Measurements from ENCODE around the gene LENG8.
A peak's percentile ranks its signal among the peaks of the same experiment; 100 is the strongest.
"Not testable (repeated sequence)": the region's sequence is repeated elsewhere in the genome, so short reads cannot be mapped to it uniquely, and the experiment has no call there.

LENG8 gene

DNA sequence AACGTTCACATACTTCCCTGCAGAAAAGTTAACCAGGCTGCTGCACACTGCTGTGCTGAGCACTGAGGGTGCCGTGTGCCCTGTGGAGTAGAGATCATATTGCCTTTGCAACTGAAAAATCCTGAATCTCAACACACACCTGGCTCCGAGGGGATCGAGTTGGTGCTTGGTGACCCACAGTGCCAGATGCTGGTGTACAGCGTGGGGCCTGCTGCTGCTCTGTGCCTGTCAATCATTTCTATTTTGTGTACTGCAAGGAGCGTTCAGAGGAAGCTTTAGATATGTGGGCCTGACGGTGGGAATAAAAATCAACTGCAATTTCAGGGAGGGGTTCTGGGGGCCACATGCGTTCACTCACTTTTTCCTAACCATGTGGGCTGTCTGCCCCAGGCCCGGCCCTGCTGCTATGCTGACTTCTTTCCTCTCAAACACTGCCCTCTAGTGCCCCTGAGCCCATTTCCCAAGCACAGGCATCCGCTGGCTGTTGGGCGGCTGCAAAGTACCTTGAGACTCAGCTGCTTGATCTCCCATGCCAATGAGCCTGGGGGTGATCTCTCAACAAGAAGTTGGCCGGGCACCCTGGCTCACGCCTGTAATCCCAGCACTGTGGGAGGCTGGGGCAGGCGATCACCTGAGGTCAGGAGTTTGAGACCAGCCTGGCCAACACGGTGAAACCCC lies 9.7 kb upstream of the LENG8 start:
- no peak for DNase-seq (ENCODE audit: low read depth in 2 of 3, low spot score in 1 of 3)

DNA sequence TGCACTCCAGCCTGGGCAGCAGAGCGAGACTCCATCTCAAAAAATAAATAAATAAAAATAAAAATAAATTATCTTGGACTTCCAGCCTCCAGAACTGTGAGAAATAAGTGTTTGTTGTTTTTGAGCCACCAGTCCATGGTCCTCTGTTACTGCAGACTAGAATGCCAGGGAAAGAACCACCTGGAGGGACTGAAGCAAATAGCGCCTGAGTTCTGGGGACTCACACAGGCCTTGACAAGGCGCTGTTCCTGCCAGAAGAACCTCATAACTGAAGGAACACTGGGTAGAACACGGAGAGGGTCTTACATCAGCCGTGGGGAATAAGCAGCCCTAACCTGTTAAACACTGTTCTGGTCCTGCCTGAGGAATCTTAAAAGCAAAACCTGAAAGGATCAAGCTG lies 8.4 kb upstream of the LENG8 start:
- DNase-seq (ENCODE audit: low read depth in 2 of 3, low spot score in 1 of 3): no peak

DNA sequence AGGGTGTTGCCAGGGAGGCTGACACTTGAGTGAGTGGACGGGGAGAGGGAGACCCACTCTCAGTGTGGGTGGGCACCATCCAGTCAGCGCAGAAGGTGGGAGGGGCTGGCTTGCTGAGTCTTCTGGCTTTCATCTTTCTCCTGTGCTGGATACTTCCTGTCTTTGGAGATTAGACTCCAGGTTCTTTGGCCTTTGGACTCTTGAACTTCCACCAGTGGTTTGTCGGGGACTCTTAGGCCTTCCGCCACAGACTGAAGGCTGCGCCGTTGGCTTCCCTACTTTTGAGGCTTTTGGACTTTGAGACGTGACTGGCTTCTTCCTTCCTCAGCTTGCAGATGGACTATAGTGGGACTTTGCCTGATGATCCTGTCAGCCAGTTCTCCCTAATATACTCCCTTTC lies 4.3 kb upstream of the LENG8 start:
- DNase-seq (ENCODE audit: low read depth in 2 of 3, low spot score in 1 of 3): no peak

DNA sequence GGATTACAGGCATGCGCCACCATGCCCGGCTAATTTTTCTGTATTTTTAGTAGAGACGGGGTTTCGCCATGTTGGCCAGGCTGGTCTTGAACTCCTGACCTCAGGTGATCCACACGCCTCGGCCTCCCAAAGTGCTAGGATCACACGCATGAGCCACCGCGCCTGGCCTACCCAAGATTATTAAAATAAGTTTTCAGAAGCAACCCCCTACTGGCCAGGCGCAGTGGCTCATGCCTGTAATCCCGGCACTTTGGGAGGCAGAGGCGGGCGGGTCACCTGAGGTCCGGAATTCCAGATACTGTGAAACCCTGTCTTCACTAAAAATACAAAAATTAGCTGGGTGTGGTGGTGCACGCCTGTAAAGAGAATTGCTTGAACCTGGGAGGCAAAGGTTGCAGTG lies 2.6 kb upstream of the LENG8 start:
- DNase-seq (ENCODE audit: low read depth in 2 of 3, low spot score in 1 of 3): not testable (repeated sequence)

DNA sequence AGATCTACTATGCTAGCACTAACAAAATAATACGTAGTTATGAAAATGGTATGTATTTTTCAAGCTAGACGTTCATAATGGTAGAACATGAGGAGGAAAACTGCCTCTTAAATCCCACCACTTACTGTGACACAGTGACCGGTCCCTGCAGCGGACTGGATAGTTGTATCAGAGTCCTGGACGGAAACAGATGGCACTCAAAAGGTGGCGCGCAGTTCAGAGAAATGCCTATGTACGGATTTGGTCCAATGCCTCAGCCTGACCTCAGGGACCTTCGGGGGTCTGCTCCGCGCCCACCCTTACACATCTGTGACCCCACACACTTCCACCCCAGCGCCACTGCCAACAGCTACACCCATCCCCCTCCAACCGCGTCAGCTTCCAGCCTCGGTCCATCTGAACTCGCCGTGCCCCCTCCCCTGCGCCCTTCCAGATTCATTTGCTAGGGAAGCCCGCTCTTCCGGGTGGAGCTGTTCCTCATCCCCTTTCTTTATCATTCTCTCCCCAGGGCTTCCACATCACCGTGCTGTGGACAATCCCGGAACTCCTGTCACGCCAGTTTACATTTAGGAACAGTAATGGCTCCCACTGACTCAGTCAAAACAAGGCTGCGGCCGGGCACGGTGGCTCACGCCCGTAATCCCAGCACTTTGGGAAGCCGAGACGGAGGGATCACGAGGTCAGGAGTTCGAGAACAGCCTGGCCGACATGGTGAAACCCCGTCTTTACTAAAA lies 792 bp upstream of the LENG8 start:
- DNase-seq (ENCODE audit: low read depth in 2 of 3, low spot score in 1 of 3): peak in 2 of 3 donors; percentile 32 to 34

DNA sequence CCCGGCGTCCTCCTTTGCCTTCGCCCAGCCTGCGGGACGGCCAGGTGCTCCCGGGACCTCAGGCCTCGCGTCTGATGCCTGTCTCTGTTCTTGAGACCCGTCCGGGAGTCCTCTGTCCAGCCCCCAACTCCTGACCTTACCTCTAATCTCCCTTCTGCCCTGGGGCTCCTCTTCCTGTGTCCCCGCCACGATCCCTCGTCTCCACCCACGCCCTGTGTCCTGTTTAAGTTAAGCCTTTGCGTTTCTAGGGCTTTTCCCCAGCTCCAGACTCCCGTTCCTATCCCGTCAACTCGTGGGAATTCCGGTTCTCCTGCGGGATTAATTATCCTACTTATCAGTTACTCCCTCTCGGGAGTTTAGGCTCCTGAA lies 686 bp downstream of the LENG8 start:
- DNase-seq (ENCODE audit: low read depth in 2 of 3, low spot score in 1 of 3): no peak

DNA sequence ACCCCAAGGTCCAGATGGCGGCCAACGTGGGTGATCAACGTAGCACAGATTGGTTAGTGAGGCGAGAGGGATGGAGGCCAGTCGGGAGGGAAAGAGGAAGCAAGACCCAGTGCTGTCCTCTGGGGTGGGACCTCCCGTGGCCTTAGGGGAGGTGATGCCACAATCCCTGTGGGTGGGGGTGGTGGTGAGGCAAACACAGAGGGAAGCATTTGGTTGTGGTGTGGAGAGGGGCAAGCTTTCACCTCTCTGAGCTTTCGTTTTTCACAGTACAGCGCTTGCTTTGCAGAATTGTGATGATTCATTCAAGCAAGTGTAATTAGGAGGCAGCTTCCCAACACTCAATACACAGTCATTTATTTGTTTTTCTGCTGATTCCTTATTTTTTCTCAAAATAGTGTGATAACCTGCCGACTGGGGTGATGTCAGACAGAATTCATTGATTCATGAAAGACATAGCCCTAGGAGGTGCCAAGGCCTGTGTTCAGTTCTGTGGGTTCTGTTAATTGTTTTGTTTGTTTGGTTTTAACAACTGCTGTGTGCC lies 2.4 kb downstream of the LENG8 start:
- DNase-seq (ENCODE audit: low read depth in 2 of 3, low spot score in 1 of 3): no peak

DNA sequence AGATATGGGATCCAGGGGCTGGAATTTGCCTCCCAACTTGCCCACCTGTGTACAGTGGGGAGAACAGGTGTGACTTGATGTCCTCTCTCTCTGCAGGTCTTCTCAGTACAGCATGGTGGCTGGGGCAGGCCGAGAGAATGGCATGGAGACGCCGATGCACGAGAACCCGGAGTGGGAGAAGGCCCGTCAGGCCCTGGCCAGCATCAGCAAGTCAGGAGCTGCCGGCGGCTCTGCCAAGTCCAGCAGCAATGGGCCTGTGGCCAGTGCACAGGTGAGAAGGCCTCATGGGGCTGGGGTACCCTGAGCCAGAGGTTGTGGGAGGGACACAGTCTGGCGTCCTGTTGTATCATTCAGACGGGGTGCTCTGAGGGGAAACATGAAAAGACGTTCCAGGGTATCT lies 3.0 kb downstream of the LENG8 start:
- DNase-seq (ENCODE audit: low read depth in 2 of 3, low spot score in 1 of 3): no peak

DNA sequence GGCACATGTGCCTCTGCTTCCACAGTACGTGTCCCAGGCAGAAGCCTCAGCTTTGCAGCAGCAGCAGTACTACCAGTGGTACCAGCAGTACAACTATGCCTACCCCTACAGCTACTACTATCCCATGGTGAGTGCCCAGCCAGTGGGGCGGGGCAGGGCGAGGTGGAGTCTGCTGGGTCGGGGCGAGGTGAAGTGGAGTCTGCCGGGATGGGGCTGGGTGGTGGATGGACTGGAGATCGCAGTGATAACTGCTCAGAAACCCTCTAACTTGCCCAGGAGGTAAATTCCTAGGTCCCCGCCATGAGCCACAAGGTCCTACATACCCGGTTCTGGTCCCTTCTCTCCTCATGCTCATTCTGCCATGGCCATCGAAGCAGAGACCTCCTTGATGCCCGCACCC lies 3.6 kb downstream of the LENG8 start:
- DNase-seq (ENCODE audit: low read depth in 2 of 3, low spot score in 1 of 3): no peak

DNA sequence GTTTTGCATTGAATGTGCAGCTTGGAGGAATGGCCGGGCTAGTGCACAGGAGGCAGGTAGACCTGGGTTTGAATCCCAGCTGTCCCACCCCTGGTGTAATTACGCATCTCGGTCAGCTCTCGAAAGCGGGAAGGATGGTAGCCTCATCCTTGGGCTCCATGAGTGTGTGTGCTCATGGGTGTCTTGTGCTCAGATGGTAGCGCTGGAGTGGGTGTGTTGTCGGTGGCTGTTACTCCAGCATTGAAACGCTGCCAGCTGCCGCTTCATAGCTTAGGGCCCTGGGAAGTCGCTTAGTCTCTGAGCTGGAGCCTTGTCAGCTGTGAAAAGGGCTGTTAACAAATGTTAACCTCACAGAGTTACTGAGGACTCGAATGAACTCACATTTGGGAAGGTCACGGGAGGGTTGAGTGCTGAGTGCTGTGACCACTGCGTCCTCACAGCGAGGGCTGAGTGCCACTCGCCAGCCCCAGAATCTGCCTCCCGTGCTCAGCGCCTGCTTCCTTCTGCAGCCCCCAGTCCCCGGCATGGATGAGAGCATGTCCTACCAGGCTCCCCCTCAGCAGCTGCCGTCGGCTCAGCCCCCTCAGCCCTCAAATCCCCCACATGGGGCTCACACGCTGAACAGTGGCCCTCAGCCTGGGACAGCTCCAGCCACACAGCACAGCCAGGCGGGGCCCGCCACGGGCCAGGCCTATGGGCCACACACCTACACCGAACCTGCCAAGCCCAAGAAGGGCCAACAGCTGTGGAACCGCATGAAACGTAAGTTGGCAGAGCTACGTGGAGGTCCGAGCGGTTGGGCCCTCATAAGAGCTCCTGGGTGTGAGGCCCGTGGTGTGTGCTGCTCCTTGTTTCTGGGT lies 5.2 kb downstream of the LENG8 start:
- no peak for DNase-seq (ENCODE audit: low read depth in 2 of 3, low spot score in 1 of 3)

DNA sequence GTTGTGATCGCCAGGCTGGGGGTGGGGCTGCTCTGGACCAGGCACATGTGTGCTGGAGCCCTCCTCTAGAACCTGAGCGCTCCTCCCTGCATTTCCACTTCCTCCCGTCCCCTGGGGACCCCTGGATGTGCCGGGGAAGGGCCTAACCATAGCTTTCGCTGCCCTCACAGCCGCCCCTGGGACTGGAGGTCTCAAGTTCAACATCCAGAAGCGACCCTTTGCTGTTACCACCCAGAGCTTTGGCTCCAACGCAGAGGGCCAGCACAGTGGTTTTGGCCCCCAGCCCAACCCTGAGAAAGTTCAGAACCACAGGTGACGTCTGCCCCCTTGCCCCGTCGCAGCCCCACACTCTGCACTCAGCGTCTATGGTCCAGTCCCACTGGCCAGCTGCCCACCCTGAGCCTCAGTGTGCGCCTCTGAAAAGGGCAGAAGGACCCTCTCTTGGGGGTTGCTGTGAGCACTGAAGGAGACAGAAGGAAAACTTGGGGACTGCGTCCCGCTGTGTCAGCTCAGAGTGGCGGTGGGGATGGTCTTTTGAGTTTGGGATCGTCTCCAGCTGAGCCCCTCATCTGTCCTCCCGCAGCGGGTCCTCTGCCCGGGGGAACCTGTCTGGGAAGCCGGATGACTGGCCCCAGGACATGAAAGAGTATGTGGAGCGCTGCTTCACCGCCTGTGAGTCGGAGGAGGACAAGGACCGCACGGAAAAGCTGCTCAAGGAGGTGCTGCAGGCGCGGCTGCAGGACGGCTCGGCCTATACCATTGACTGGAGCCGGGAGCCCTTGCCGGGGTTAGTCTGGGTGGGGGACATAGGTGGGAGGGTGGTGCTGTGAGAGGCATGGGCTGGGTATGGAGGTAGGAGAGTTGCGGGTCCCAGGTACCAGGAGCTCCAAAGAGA lies 6.0 kb downstream of the LENG8 start:
- DNase-seq (ENCODE audit: low read depth in 2 of 3, low spot score in 1 of 3): no peak

DNA sequence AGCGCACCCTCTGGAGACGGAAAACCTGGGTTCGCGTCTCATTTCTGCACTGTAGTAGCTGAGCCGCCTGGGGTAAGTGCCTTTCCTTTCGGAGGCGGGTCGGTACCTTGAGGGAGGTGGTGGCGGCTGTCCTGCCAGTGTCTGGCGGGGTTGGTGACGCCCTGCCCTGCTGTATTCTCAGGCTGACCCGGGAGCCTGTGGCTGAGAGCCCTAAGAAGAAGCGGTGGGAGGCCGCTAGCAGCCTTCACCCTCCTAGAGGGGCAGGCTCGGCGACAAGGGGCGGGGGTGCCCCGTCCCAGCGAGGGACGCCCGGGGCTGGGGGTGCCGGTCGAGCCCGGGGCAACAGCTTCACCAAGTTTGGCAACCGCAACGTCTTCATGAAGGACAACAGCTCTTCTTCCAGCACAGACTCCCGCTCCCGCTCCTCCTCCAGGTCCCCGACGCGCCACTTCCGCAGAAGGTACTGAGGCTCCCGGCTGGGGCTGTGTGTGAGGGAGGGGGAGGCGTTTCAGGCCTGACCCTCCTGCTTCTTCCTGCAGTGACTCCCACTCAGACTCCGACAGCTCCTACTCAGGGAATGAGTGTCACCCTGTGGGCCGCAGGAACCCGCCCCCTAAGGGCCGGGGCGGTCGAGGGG lies 6.9 kb downstream of the LENG8 start:
- DNase-seq (ENCODE audit: low read depth in 2 of 3, low spot score in 1 of 3): no peak

DNA sequence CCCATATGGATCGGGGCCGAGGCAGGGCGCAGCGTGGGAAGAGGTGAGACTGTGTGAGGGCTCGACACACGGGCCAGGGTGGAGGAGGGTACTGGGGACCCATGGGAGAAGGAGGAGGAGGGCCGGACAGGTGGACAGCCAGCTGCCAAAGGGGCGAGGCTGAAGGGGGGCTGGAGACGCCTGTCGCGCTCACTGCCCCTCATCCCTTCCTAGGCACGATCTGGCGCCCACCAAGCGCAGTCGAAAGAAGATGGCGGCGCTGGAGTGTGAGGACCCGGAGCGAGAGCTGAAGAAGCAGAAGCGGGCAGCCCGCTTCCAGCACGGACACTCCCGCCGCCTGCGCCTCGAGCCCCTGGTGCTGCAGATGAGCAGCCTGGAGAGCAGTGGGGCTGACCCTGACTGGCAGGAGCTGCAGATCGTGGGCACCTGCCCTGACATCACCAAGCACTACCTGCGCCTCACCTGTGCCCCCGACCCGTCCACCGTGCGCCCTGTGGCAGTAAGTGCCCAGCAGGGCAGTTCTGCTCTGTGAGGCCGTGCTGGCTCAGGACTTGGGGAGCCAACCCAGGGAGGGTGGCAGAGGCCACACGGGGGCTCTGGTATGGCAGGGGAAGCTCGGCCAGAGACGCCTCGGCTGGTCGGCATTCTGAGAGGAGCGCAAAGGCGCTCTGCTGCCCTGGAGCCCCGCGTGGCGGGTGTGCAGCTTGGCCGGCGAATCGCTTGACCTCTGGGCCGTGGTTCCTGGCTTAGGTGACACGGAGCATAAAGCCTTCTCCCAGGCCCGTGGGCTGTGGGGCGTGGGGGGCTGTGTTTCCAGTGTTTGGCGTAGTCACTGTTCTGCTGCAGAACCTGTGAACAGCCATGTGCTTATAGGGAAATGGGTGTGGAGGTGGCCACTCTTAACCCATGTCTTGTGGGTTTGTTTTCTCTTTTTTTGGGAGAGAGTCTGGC lies 7.7 kb downstream of the LENG8 start:
- no peak for DNase-seq (ENCODE audit: low read depth in 2 of 3, low spot score in 1 of 3)

DNA sequence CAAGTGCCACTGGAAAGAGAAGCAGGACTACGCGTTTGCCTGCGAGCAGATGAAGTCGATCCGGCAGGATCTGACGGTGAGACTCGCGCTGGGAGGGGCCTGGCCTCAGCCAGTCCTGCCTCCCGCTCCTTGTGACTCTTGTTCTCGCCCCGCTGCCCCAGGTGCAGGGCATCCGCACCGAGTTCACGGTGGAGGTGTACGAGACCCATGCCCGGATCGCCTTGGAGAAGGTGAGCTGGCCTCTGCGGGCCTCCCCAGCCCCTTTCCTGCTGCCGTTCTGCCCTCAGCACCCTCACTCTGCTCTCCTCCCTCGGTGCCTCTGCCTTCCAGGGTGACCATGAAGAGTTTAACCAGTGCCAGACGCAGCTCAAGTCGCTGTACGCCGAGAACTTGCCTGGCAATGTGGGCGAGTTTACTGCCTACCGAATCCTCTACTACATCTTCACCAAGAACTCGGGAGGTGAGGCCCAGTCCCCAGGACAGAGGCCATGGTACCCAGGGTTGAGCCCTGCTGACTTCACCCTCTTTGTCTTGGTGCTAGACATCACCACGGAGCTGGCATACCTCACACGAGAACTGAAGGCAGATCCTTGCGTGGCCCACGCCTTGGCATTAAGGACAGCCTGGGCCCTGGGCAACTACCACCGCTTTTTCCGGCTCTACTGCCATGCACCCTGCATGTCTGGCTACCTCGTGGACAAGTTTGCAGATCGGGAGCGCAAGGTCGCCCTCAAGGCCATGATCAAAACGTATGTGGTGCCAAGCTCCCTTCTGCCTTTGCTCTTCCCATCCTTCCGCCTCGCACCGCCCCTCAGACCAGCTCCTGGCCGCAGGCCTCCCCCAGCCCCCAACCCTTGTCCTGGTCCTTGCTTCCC lies 9.0 kb downstream of the LENG8 start:
- no peak for DNase-seq (ENCODE audit: low read depth in 2 of 3, low spot score in 1 of 3)

DNA sequence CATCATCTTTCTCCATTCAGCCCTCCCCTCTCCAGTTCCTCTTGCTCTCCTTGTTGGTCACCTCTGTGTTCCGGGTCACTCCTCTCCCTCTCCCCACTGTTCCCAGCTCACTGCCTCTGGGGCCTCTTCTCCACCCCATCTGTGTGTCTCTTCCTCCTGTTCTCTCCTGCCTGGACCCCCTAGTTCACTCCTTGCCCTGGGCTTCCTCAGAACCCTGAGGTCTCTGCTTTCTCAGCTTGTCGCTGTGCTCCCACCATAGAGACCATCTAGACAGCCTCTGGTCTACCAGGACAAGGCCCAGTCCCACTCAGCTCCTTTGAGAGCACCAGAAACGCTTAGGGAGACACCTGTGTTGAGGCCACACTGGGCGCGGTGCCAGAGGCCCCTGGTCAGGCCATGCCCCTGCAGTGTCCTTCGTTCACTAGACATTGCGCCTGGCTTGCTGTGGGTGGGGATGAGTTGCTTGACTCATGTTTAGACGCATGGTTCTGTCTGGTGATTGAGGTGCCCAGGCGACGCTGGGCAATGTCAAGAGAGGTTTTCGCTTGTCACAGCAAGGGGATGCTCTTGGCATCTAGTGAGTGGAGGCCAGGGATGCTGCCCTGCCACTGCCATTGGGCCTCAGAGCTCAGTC lies 9.8 kb downstream of the LENG8 start:
- no peak for DNase-seq (ENCODE audit: low read depth in 2 of 3, low spot score in 1 of 3)

DNA sequence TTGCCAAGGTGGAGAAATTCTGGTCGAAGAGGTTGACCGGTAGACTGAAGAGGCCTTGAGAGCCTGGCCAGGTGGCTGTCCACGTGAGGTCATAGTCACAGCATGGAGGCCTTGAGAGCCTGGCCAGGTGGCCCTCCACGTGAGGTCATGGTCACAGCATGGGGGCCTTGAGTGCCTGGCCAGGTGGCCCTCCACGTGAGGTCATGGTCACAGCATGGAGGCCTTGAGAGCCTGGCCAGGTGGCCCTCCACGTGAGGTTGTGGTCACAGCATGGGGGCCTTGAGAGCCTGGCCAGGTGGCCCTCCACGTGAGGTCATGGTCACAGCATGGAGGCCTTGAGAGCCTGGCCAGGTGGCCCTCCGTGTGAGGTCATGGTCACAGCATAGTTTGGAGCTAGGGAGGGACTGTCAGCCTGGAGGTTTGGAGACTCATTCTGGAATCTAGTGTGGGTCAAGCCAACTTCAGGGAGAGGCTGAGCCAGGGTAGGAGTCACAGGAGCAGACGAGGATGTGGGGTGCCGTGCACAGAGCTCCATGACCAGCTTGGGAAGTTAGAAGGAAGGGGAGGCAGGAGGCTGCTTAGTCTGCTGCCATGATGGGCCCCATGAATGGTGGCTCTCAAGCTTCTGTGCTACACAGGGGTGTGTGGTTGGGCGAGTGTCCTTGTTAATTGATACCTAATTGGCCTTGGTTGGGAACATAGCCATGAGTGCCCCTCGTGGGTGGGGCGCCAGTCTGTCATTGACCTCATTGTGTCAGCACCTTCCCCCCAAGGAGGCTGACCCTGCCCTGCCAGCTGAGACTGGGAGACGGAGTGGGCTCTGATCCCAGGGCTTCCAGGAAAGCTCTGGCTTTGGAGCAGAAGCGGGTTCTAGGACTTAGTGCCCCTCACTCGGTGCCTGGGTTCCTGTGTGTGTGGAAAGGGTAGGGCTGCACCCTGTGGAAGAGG lies 10.6 kb downstream of the LENG8 start:
- no peak for DNase-seq (ENCODE audit: low read depth in 2 of 3, low spot score in 1 of 3)

Measured in stimulated activated CD4-positive, alpha-beta T cell treated with anti-CD3 and anti-CD28 coated beads, Interleukin-12 subunit alpha, Interleukin-12 subunit beta, amount 100 ng/mL, for 48 hours (primary cell).